Measurements from ENCODE around the gene TRAF3.

DNA sequence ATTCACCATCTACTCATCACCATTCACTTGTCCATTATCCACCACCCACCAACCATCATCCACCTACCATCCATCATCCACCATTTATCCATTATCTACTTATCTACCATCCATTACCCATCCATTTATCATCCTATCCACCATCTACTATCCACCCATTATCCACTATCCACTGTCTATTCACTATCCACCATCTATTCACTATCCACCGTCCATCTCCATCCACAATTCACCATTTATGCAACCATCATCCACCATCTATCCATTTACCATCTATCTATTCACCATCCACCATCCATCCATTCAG, 143.7 kb downstream of the TRAF3 start:
- TF ChIP-seq, protein P1, sequence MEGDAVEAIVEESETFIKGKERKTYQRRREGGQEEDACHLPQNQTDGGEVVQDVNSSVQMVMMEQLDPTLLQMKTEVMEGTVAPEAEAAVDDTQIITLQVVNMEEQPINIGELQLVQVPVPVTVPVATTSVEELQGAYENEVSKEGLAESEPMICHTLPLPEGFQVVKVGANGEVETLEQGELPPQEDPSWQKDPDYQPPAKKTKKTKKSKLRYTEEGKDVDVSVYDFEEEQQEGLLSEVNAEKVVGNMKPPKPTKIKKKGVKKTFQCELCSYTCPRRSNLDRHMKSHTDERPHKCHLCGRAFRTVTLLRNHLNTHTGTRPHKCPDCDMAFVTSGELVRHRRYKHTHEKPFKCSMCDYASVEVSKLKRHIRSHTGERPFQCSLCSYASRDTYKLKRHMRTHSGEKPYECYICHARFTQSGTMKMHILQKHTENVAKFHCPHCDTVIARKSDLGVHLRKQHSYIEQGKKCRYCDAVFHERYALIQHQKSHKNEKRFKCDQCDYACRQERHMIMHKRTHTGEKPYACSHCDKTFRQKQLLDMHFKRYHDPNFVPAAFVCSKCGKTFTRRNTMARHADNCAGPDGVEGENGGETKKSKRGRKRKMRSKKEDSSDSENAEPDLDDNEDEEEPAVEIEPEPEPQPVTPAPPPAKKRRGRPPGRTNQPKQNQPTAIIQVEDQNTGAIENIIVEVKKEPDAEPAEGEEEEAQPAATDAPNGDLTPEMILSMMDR (IDR thresholded peaks at IDR 0.05; ENCODE audit: borderline replicate concordance, extremely low read depth, low read length, poor library complexity, severe bottlenecking), result no peak
- TF ChIP-seq EZH2 (IDR thresholded peaks at IDR 0.05; ENCODE audit: borderline replicate concordance, low read depth, low read length, severe bottlenecking), result no peak

Data from DND-41 (cell line).